HFF-Myc (cell line): ENCODE results near the gene TINCR.

Experiments
- DNase-seq: peaks from one replicate; pipeline ENCODE4 v3.0.0-alpha.2; 2011; ENCODE audit warnings: low read depth; ENCODE audit errors: extremely low read depth
- H3K4me3 ChIP-seq: replicated peaks from 2 replicates; pipeline ENCODE4 v1.5.1; 2011; ENCODE audit warnings: low read depth, mild to moderate bottlenecking, control low read depth, low read length
- TF ChIP-seq, protein P1 (sequence below): IDR thresholded peaks from 2 replicates; pipeline ENCODE4 v1.5.1; 2012; ENCODE audit warnings: mild to moderate bottlenecking, low read depth, low read length, control low read depth; ENCODE audit errors: missing control alignments

Gene TINCR

DNA sequence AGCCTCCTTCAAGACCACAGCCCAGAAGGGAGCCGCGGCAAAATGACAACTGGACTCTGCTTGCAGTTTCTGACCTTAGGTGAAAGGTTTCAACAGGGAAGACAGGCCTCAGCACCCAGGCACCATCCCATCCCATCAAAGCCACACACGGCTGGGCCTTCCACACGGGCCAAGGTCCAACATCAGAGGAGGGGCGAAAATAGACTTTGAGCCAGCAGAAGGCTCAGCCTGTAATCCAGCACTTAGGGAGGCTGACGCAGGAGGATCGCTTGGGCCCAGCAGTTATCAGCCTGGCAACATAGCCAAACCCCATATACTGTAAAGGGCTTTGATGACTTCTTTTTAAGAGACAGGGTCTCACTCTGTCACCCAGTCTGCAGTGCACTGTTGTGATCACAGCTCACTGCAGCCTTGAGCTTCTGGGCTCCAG is 26.8 kb upstream of the TINCR start:
- no peak for DNase-seq

DNA sequence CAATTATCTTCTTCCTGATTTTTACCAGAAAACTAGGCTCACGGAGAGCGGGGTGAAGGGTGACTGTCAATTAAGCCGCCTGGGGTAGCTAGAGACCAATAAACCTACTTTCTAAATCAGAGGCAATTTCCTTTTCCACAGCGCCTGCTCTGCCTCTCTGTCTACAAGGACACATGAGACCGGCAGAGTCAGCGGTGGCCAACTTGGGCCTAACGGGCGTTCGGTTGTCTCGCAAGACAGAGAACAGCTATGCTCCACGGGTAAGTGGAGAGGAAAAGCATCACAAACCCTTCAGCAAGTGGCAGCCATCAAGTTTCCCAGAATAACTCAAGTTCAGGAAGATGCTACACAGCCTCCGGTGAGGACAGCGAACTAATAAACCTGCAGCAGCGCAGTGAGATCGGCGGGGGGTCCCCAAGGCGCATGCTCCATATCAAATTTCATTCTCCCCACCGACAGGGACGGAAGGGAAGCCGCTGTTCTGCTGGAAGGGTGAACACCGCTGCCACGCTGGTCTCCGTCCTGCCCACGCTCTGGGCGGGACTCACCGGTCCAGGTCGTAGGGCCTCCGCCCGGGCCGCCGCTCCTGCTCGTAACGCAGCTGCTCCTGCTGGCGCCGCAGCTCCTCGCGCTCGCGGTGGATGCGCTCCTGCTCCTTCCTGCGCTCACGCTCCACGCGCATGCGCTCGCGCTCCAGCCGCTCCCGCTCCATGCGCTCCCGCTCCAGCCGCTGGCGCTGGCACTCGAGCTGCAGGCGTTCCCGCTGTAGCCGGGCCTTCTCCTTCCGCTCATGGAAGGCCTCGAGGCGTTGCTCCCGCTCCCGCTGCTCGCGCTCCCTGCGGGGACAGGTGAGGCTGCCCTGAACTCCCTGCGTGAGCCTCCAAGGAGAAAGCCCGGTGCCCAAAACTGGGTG is 25.8 kb upstream of the TINCR start:
- DNase-seq = no peak
- TF ChIP-seq, protein P1, sequence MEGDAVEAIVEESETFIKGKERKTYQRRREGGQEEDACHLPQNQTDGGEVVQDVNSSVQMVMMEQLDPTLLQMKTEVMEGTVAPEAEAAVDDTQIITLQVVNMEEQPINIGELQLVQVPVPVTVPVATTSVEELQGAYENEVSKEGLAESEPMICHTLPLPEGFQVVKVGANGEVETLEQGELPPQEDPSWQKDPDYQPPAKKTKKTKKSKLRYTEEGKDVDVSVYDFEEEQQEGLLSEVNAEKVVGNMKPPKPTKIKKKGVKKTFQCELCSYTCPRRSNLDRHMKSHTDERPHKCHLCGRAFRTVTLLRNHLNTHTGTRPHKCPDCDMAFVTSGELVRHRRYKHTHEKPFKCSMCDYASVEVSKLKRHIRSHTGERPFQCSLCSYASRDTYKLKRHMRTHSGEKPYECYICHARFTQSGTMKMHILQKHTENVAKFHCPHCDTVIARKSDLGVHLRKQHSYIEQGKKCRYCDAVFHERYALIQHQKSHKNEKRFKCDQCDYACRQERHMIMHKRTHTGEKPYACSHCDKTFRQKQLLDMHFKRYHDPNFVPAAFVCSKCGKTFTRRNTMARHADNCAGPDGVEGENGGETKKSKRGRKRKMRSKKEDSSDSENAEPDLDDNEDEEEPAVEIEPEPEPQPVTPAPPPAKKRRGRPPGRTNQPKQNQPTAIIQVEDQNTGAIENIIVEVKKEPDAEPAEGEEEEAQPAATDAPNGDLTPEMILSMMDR = no peak
- no peak overlapping the region for H3K4me3 ChIP-seq

More for the DNA sequence above, 26.8 kb upstream of the TINCR start:
- no peak overlapping the region for H3K4me3 ChIP-seq
- TF ChIP-seq, protein P1 = no peak

DNA sequence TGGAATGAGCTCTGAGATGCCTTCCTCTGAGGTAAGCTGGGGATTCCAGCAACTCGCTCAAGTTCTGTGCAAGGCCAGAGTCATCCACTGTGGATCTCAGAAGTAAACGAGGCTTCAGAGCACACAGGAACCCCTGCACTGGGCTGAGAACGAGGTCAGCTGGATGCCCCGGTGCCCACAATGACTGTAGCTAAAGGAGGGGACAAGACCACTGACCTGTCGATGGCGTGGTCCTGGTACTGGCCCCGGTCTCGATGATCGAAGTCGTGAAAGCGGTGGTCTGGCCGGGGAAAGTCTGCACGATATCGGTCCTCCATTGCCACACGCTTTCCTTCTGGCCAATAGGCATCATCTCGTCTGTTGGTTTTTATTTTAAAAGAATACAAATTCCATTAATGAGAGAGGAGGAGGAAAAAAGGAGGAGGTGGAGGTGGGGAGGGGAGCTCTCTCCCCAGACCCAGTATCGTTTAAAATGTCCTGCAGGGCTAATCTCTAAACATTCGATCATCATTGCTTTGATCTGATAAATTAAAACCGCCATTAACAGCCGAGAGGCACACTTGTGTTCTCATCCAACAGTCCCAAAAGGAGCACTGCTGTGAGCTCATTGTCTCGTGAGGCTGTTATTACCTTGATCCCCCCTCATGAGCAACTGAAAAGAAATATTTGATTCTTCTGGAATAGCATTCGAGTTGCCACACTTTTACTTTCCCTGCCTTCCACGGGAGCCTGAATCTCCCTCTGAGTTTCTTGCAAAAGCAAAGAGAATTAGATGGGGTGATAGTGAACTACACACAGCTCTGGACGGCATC is 25.0 kb upstream of the TINCR start:
- no peak overlapping the region for H3K4me3 ChIP-seq
- TF ChIP-seq, protein P1 = no peak
- no peak for DNase-seq

DNA sequence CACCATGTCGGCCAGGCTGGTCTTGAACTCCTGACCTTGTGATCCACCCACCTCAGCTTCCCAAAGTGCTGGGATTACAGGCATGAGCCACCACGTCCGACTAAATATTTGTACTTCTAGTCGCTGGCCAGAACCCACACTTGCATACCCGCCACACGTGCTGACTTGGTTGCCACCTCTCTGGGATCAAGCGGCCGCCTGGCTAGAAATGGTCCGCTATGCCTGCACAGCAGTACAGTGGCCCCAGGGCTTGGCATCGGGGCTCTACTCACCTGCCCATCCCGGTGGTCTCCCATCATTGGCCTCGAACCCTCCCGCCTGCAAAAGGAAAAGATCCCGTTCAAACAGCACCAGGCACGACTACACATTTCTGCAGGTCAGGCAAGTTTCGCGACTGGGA is 23.7 kb upstream of the TINCR start:
- DNase-seq = no peak
- TF ChIP-seq, protein P1 = no peak
- H3K4me3 ChIP-seq = no peak overlapping the region

DNA sequence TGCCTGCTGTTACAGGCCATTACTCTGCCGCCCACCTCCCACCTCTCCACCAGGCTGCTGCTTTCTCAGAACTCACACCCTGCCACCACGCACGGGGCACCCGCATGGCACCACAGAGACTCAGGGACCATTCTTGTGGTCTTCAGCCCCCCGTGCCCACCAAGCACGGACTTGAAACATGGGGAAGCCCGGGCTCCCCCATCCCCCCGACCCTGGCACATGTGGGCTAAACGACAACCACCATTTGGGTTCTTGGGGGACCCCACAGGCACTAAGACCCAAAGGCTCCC is 23.1 kb upstream of the TINCR start:
- TF ChIP-seq, protein P1 = no peak
- DNase-seq = no peak
- H3K4me3 ChIP-seq = no peak overlapping the region

DNA sequence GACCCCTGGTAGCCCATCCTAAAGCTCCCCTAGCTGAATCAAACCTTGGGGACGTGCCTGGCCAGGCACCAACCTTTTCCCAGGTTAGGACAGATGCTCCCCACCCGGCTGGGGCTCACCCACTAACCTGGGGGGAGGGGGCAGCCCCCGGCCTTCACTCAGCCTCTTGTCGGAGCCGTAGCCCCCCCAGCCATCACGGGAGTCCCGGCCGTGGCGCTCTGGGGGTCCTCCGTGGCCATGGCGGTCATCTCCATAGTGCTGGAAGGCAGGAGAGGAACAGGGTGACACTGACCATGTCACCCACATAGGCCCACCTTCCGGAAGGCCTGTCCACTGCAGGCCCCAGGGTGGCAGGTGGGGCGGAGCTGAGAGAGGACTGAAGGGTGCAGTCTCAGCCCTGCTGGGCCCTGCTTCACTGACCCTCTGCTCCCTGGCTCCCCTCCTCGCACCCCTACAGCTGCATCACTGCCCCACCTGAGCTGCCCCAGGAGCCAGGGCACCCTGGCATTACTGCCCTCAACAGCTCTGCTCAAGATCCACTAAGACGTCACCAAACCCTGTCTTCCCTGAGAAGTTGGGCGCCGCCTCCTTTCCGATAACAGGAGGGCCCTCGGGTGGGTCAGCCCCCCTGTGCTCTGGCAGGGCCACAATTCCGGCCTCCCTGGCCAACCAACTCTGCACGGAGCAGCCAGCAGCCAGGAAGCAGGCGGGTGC is 22.6 kb upstream of the TINCR start:
- TF ChIP-seq, protein P1 = no peak
- H3K4me3 ChIP-seq = no peak overlapping the region
- no peak for DNase-seq
